WTC11 (cell line): ENCODE data around the gene IDH3B. TPM values are rescaled to one million over a fixed set of nuclear protein-coding genes. Genes with fewer than 3 reads are reported as not detected.

Source experiments
- ATAC-seq: fragments of 200-7000 bp; cut with Tn5 transposase; 2 replicates; pipeline ENCODE4 v1.10.0; 2021; ENCODE audit warnings: mild to moderate bottlenecking, moderate library complexity
- CTCF ChIA-PET: fragments of 300-600 bp; sonication (Branson Sonifier 250); formaldehyde crosslinking; loops from one replicate; lab custom pipeline; 2021; ENCODE audit warnings: antibody characterized with exemption; lab: Charles Lee
- POLR2A ChIA-PET: fragments of 350-600 bp; sonication (Branson Sonifier 250); formaldehyde crosslinking; loops from one replicate; lab custom pipeline; 2021; ENCODE audit warnings: antibody characterized with exemption; lab: Charles Lee
- DNase-seq: peaks from one replicate; pipeline ENCODE4 v3.0.0; 2021; ENCODE audit warnings: low spot score
- H3K27ac Mint-ChIP-seq: 2 replicates; pipeline ENCODE4 v1.8.0; 2021; ENCODE audit warnings: mixed read lengths
- H3K27me3 Mint-ChIP-seq: 2 replicates; pipeline ENCODE4 v1.8.0; 2021; ENCODE audit warnings: low read depth, mild to moderate bottlenecking, moderate library complexity, mixed read lengths
- H3K36me3 Mint-ChIP-seq: 2 replicates; pipeline ENCODE4 v1.8.0; 2021; ENCODE audit warnings: mixed read lengths
- H3K4me1 Mint-ChIP-seq: 2 replicates; pipeline ENCODE4 v1.8.0; 2022; ENCODE audit warnings: mixed read lengths
- H3K4me3 Mint-ChIP-seq: 2 replicates; pipeline ENCODE4 v1.8.0; 2021; ENCODE audit warnings: mild to moderate bottlenecking, moderate library complexity, mixed read lengths
- H3K9me3 Mint-ChIP-seq: 2 replicates; pipeline ENCODE4 v1.8.0; 2021; ENCODE audit warnings: mixed read lengths
- ATF1 ChIP-seq: sonication (generic); formaldehyde crosslinking; IDR thresholded peaks from 2 replicates; pipeline ENCODE4 v1.8.1; 2023; ENCODE audit warnings: mild to moderate bottlenecking, moderate library complexity, missing genetic modification reagents
- CTCF ChIP-seq: fragments of 200-600 bp; IDR thresholded peaks from 2 replicates; pipeline ENCODE4 v1.8.0; 2022; ENCODE audit warnings: antibody characterized with exemption
- EMX1 ChIP-seq: fragments of 250-450 bp; sonication (Bioruptor Pico); IDR thresholded peaks from 2 replicates; pipeline ENCODE4 v1.8.0; 2021; ENCODE audit warnings: mild to moderate bottlenecking
- ERG ChIP-seq: fragments of 250-450 bp; sonication (Bioruptor Pico); IDR thresholded peaks from 2 replicates; pipeline ENCODE4 v1.8.0; 2021; ENCODE audit warnings: mild to moderate bottlenecking
- ESRRA ChIP-seq: sonication (generic); formaldehyde crosslinking; IDR thresholded peaks from 2 replicates; pipeline ENCODE4 v1.8.1; 2022; ENCODE audit warnings: mild to moderate bottlenecking, missing genetic modification reagents, borderline replicate concordance
- GABPB1 ChIP-seq: sonication (generic); formaldehyde crosslinking; IDR thresholded peaks from 2 replicates; pipeline ENCODE4 v1.8.1; 2023; ENCODE audit warnings: mild to moderate bottlenecking, missing genetic modification reagents
- IRF2 ChIP-seq: sonication (generic); formaldehyde crosslinking; IDR thresholded peaks from 2 replicates; pipeline ENCODE4 v1.8.0; 2022; ENCODE audit warnings: low read depth, missing genetic modification reagents, borderline replicate concordance
- JUN ChIP-seq: sonication (generic); formaldehyde crosslinking; IDR thresholded peaks from 2 replicates; pipeline ENCODE4 v1.8.0; 2023; ENCODE audit warnings: mild to moderate bottlenecking, missing genetic modification reagents
- RORB ChIP-seq: fragments of 250-450 bp; sonication (Bioruptor Pico); IDR thresholded peaks from 2 replicates; pipeline ENCODE4 v1.9.0; 2021; ENCODE audit warnings: mild to moderate bottlenecking
- SMAD4 ChIP-seq: sonication (generic); formaldehyde crosslinking; IDR thresholded peaks from 2 replicates; pipeline ENCODE4 v1.8.0; 2022; ENCODE audit warnings: mild to moderate bottlenecking, missing genetic modification reagents
- TP53 ChIP-seq: sonication (generic); formaldehyde crosslinking; IDR thresholded peaks from 2 replicates; pipeline ENCODE4 v1.8.1; 2023; ENCODE audit warnings: mild to moderate bottlenecking, missing genetic modification reagents
- ZNF281 ChIP-seq: sonication (generic); formaldehyde crosslinking; IDR thresholded peaks from 2 replicates; pipeline ENCODE4 v1.8.0; 2023; ENCODE audit warnings: mild to moderate bottlenecking, missing genetic modification reagents
- ZNF317 ChIP-seq: sonication (generic); formaldehyde crosslinking; IDR thresholded peaks from 2 replicates; pipeline ENCODE4 v1.8.1; 2023; ENCODE audit warnings: low read depth, mild to moderate bottlenecking, moderate library complexity, missing genetic modification reagents, borderline replicate concordance
- ZNF416 ChIP-seq: fragments of 250-450 bp; sonication (Bioruptor Pico); IDR thresholded peaks from 2 replicates; pipeline ENCODE4 v1.9.0; 2021; ENCODE audit warnings: mild to moderate bottlenecking, inconsistent platforms
- ZNF671 ChIP-seq: fragments of 250-450 bp; sonication (Bioruptor Pico); IDR thresholded peaks from 2 replicates; pipeline ENCODE4 v1.8.0; 2021; ENCODE audit warnings: mild to moderate bottlenecking
- ZSCAN18 ChIP-seq: fragments of 250-450 bp; sonication (Bioruptor Pico); IDR thresholded peaks from 2 replicates; pipeline ENCODE4 v2.1.2; 2022; ENCODE audit warnings: mild to moderate bottlenecking, moderate library complexity
- total RNA-seq: library from RNA; stranded (reverse); gene quantifications from 3 replicates; pipeline ENCODE4 v1.2.3, GENCODE V29; 2021
- TF ChIP-seq, protein P1 (sequence below): sonication (generic); formaldehyde crosslinking; IDR thresholded peaks from 2 replicates; pipeline ENCODE4 v1.8.1; 2022; ENCODE audit warnings: missing genetic modification reagents, borderline replicate concordance
- TF ChIP-seq, protein P2 (sequence below): sonication (generic); formaldehyde crosslinking; IDR thresholded peaks from 2 replicates; pipeline ENCODE4 v1.8.1; 2023; ENCODE audit warnings: mild to moderate bottlenecking, missing genetic modification reagents, moderate library complexity
- TF ChIP-seq, protein P3 (sequence below): fragments of 250-450 bp; sonication (Bioruptor Pico); conservative IDR thresholded peaks from 2 replicates; pipeline ENCODE4 v1.9.0; 2021; ENCODE audit warnings: mild to moderate bottlenecking
- TF ChIP-seq, protein P4 (sequence below): sonication (generic); formaldehyde crosslinking; IDR thresholded peaks from 2 replicates; pipeline ENCODE4 v1.8.0; 2022; ENCODE audit warnings: mild to moderate bottlenecking, missing genetic modification reagents

The IDH3B gene
- total RNA-seq, 1 experiment from 2014 or later = 136 TPM

- TF ChIP-seq, protein P1, sequence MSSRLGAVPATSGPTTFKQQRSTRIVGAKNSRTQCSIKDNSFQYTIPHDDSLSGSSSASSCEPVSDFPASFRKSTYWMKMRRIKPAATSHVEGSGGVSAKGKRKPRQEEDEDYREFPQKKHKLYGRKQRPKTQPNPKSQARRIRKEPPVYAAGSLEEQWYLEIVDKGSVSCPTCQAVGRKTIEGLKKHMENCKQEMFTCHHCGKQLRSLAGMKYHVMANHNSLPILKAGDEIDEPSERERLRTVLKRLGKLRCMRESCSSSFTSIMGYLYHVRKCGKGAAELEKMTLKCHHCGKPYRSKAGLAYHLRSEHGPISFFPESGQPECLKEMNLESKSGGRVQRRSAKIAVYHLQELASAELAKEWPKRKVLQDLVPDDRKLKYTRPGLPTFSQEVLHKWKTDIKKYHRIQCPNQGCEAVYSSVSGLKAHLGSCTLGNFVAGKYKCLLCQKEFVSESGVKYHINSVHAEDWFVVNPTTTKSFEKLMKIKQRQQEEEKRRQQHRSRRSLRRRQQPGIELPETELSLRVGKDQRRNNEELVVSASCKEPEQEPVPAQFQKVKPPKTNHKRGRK (CRISPR knock-in tag) = no peak
These were observed 28.9 kb upstream of the IDH3B start (continued) for GRCh38 chr20:2692886-2693285.

DNA sequence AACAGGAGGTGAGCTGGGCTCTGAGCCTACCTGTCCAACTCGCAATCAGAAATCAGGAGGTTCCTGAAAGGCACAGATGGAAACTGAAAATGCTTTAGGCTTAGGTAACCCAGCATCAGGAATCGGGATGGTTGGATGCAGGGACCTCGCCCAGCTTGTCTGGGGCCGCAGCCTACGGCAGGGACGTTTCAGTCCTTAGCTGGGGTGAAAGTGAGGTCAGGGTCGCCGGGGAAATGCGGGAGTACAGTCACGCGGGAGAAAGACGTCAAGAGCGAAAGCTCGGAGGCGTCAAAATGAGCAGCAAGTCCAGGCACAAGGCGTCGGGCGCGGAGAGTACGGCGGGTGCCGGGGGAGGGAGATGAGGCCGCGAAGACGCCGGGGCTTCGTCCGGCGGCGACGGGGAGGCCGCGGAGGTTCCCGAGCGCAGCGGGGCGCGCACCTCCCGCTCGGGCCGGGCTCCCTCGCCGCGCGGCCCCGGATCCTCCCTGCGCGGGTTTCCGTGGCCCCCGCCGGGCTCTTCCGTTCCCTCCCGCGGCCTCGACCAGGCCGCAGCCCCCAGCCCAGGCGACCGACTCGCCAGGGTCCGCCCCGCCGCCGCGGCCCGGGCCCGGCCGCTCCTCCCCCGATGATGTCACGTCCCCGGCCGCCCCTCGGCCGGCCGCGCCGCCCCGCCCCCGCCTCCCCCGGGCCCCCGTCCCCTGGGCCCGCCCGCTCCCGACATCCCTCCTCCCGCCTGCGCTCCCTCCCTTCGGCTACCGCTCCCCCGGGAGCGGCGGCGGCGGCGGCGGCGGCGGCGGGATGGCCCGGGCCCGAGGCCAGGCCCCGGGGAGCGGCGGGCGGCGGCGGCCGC, 28.2 kb upstream of the IDH3B start, which contains the start of gene EBF4:
TSS of gene EBF4 (plus strand) at position 745 of the 850 bp plus-strand sequence. CDS start 866 bp downstream, outside the sequence.
- CTCF ChIA-PET = interaction anchor here (0.6 to 2.8 kb wide), 3 partner anchors 10 to 61 kb away, joined by 4 to 14 read pairs (median 4); no protein-coding TSS in a partner anchor
- Mint-ChIP-seq H3K27ac (no peak within 1 kb of the TSS), H3K9me3 (no peaks in the 10 kb centered on the region), H3K36me3 (peaks cover 5% of the 10 kb centered on the region), H3K4me1 (peaks cover 32% of the 10 kb centered on the region), H3K27me3 (peaks cover 88% of the 10 kb centered on the region), H3K4me3 (peak within 1 kb of the TSS; percentile 85)
- peak; percentile 49 for DNase-seq
- POLR2A ChIA-PET = no interaction called here
- ATAC-seq = peak; percentile 5
- TF ChIP-seq ZNF281 (CRISPR knock-in tag) (no peak), ZSCAN18 (CRISPR knock-in tag) (no peak), JUN (no peak), GABPB1 (CRISPR knock-in tag) (peak; percentile 41; the same call in 1 of the 2 replicates), ESRRA (CRISPR knock-in tag) (no peak), CTCF (no peak), ZNF416 (CRISPR knock-in tag) (no peak), ZNF671 (CRISPR knock-in tag) (no peak), IRF2 (CRISPR knock-in tag) (no peak), SMAD4 (no peak), ATF1 (CRISPR knock-in tag) (0 out of 2 replicates have a peak, but pooled peaks have one; percentile 28), EMX1 (CRISPR knock-in tag) (no peak), TP53 (CRISPR knock-in tag) (peak; percentile 55; the same call in 1 of the 2 replicates), RORB (CRISPR knock-in tag) (no peak), ERG (CRISPR knock-in tag) (no peak), ZNF317 (CRISPR knock-in tag) (no peak)
- TF ChIP-seq, protein P2, sequence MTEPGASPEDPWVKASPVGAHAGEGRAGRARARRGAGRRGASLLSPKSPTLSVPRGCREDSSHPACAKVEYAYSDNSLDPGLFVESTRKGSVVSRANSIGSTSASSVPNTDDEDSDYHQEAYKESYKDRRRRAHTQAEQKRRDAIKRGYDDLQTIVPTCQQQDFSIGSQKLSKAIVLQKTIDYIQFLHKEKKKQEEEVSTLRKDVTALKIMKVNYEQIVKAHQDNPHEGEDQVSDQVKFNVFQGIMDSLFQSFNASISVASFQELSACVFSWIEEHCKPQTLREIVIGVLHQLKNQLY (CRISPR knock-in tag) = no peak
- TF ChIP-seq, protein P3, sequence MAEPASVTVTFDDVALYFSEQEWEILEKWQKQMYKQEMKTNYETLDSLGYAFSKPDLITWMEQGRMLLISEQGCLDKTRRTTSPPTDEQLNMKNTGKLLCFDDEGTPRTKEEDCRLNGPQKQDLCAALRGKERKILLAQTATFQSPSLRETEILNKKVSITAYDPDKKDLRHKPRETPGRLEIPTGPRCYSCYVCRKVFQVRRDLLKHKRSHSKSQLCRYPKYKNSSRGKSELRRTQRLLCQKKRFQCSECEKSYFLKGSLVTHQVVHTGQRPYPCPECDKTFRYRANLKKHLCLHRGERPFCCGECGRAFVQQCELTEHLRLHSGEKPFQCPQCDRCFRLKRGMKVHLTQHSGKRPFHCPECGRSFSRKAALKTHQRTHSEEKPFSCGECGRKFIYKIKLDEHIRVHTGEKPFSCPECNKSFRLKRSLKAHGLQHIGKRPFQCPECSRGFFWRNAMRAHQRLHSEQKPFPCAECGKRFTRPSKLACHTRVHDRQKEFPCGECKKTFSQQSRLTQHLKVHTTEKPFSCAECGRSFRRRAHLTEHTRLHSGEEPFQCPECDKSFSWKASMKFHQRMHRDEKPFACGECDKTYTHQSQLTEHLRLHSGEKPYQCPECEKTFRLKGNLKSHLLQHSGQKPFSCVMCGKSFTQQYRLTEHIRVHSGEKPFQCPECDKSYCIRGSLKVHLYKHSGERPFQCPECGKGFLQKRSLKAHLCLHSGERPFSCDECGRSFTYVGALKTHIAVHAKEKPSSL = no peak
- TF ChIP-seq, protein P4, sequence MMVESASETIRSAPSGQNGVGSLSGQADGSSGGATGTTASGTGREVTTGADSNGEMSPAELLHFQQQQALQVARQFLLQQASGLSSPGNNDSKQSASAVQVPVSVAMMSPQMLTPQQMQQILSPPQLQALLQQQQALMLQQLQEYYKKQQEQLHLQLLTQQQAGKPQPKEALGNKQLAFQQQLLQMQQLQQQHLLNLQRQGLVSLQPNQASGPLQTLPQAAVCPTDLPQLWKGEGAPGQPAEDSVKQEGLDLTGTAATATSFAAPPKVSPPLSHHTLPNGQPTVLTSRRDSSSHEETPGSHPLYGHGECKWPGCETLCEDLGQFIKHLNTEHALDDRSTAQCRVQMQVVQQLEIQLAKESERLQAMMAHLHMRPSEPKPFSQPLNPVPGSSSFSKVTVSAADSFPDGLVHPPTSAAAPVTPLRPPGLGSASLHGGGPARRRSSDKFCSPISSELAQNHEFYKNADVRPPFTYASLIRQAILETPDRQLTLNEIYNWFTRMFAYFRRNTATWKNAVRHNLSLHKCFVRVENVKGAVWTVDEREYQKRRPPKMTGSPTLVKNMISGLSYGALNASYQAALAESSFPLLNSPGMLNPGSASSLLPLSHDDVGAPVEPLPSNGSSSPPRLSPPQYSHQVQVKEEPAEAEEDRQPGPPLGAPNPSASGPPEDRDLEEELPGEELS (CRISPR knock-in tag) = peak; percentile 82
